B cell (primary cell): ENCODE results near the gene EEF1B2. TPM values are rescaled to one million over a fixed set of nuclear protein-coding genes. Genes with fewer than 3 reads are reported as not detected.

ENCODE experiments used
- ATAC-seq: fragments of 200-7000 bp; cut with Tn5 transposase; one replicate; pipeline ENCODE4 v1.10.0; 2021; ENCODE audit warnings: low read depth, mild to moderate bottlenecking, moderate number of reproducible peaks, moderate library complexity
- CTCF ChIA-PET: fragments of 350-600 bp; sonication (Branson Sonifier 250); formaldehyde crosslinking; loops from one replicate; lab custom pipeline; 2021; ENCODE audit warnings: antibody characterized with exemption, inconsistent platforms; lab: Charles Lee
- POLR2A ChIA-PET: fragments of 350-600 bp; sonication (Branson Sonifier 250); formaldehyde crosslinking; loops from one replicate; lab custom pipeline; 2021; ENCODE audit warnings: antibody characterized with exemption; lab: Charles Lee
- DNase-seq: peaks from one replicate; pipeline ENCODE4 v3.0.0; 2013
- H2AFZ ChIP-seq: 2 replicates; pipeline ENCODE4 v1.6.1; 2012; ENCODE audit warnings: mild to moderate bottlenecking, low read depth, low read length; ENCODE audit not compliant: insufficient read depth, poor library complexity, severe bottlenecking
- H3K27ac ChIP-seq, 2 donors: 1 replicate in 1 of 2; 2 replicates in 1 of 2; pipeline ENCODE4 v1.5.1; 2012 to 2013; ENCODE audit warnings: low read length in 2 of 2, mild to moderate bottlenecking in 2 of 2, moderate library complexity in 1 of 2
- H3K27me3 ChIP-seq, 4 experiments: fragments of 200-600 bp in 1 of 4; sonication (generic) in 1 of 4; replicated peaks in 1 of 4; 1 replicate in 2 of 4; 2 replicates in 2 of 4; pipeline versions ENCODE4 v1.6.1 to v1.7.0; 2013 to 2016; ENCODE audit warnings: low read length in 3 of 4, mild to moderate bottlenecking in 2 of 4, mixed read lengths in 1 of 4, moderate library complexity in 1 of 4; ENCODE audit not compliant: insufficient read depth in 4 of 4, control insufficient read depth in 3 of 4; ENCODE audit errors: control extremely low read depth in 1 of 4
- H3K36me3 ChIP-seq, 2 experiments: replicated peaks in 1 of 2; 1 replicate in 1 of 2; 2 replicates in 1 of 2; pipeline versions ENCODE4 v1.6.1 to v1.7.1; 2013; ENCODE audit warnings: low read length in 1 of 2; ENCODE audit not compliant: insufficient read depth in 2 of 2, control insufficient read depth in 1 of 2; ENCODE audit errors: control extremely low read depth in 1 of 2, extremely low read depth in 1 of 2
- H3K4me1 ChIP-seq, 2 donors: fragments of 200-600 bp in 1 of 2; sonication (generic) in 1 of 2; 1 replicate in 1 of 2; 2 replicates in 1 of 2; pipeline versions ENCODE4 v1.5.1 to v1.6.1; 2013 to 2017; ENCODE audit warnings: low read length in 2 of 2; ENCODE audit not compliant: control insufficient read depth in 2 of 2, insufficient read depth in 2 of 2
- H3K4me2 ChIP-seq: replicated peaks from 2 replicates; pipeline ENCODE3; 2012; ENCODE audit warnings: mild to moderate bottlenecking, low read depth, low read length; ENCODE audit not compliant: poor library complexity, severe bottlenecking
- H3K4me3 ChIP-seq, 5 experiments: fragments of 200-600 bp in 1 of 5; sonication (generic) in 1 of 5; 1 replicate in 3 of 5; 2 replicates in 2 of 5; pipeline versions ENCODE4 v1.5.1 to v1.7.0; 2011 to 2016; ENCODE audit warnings: low read length in 4 of 5, mild to moderate bottlenecking in 4 of 5, low read depth in 2 of 5, control low read depth in 1 of 5, moderate library complexity in 1 of 5; ENCODE audit not compliant: insufficient read depth in 1 of 5; ENCODE audit errors: control extremely low read depth in 1 of 5, extremely low read depth in 1 of 5
- H3K79me2 ChIP-seq: fragments of 200-600 bp; sonication (generic); one replicate; pipeline ENCODE4 v1.6.0; 2016; ENCODE audit warnings: low read length; ENCODE audit not compliant: control insufficient read depth, insufficient read depth
- H3K9ac ChIP-seq: fragments of 200-600 bp; sonication (generic); 2 replicates; pipeline ENCODE4 v1.6.1; 2017; ENCODE audit warnings: mild to moderate bottlenecking, low read length, moderate library complexity
- H3K9me3 ChIP-seq, 3 donors: one replicate each; pipeline versions ENCODE4 v1.6.1 to v1.7.1; 2013; ENCODE audit warnings: low read length in 2 of 3; ENCODE audit not compliant: control insufficient read depth in 2 of 3, insufficient read depth in 1 of 3; ENCODE audit errors: control extremely low read depth in 1 of 3
- H4K20me1 ChIP-seq: 2 replicates; pipeline ENCODE4 v1.6.0; 2012; ENCODE audit warnings: mild to moderate bottlenecking, low read length; ENCODE audit not compliant: insufficient read depth, control insufficient read depth, poor library complexity, severe bottlenecking
- H3K27ac Mint-ChIP-seq: one replicate; pipeline ENCODE4 v1.8.0; 2021; ENCODE audit warnings: mixed read lengths
- H3K27me3 Mint-ChIP-seq: one replicate; pipeline ENCODE4 v1.8.0; 2021; ENCODE audit warnings: mixed read lengths
- H3K4me1 Mint-ChIP-seq: one replicate; pipeline ENCODE4 v1.8.0; 2021; ENCODE audit warnings: mixed read lengths
- H3K4me3 Mint-ChIP-seq: one replicate; pipeline ENCODE4 v1.8.0; 2021; ENCODE audit warnings: mixed read lengths
- H3K9me3 Mint-ChIP-seq: one replicate; pipeline ENCODE4 v1.8.0; 2022; ENCODE audit warnings: mixed read lengths; ENCODE audit not compliant: insufficient read depth
- CTCF ChIP-seq: fragments of 200-600 bp; IDR thresholded peaks from one replicate; pipeline ENCODE4 v1.8.0; 2022; ENCODE audit warnings: antibody characterized with exemption, mild to moderate bottlenecking
- EZH2 ChIP-seq: IDR thresholded peaks from 2 replicates; pipeline ENCODE4 v1.6.1; 2012; ENCODE audit warnings: borderline replicate concordance, low read depth, mild to moderate bottlenecking, moderate library complexity, low read length; ENCODE audit not compliant: insufficient read depth, poor library complexity, severe bottlenecking
- whole genome bisulfite sequencing: methylation state at CpG from one replicate; pipeline ENCODE4 v1.1.5; 2013; ENCODE audit warnings: missing lambda C conversion rate; ENCODE audit not compliant: insufficient coverage; 5-methylcytosine and 5-hydroxymethylcytosine counted together
- intact Hi-C: fragments of 100-400 bp; cut with micrococcal nuclease; formaldehyde crosslinking; loops from one replicate; pipeline ENCODE4 v1.10.0; 2022
- polyA plus RNA-seq: library from polyadenylated mRNA; depleted of rRNA; stranded (reverse); fragments of >200 nt; gene quantifications from 2 replicates; pipeline ENCODE4 v1.2.3, GENCODE V29; 2012
- small RNA-seq: library from RNA; depleted of rRNA; stranded (forward); fragments of <200 nt; gene quantifications from one replicate; pipeline ENCODE3, GENCODE V24; 2012; ENCODE audit warnings: low replicate concordance, low read depth; ENCODE audit not compliant: insufficient read length
- total RNA-seq, 2 donors: library from RNA; stranded (reverse); fragments of 120-200 nt in 1 of 2; gene quantifications; 1 replicate in 1 of 2; 2 replicates in 1 of 2; pipeline versions ENCODE4 v1.2.3 to v1.2.4, GENCODE V29; 2013 to 2022

The EEF1B2 gene
- total and polyA plus RNA-seq, 2 donors (not counting 1 experiment from before 2014, with no cell fraction given), result 815 to 862 TPM

- CTCF ChIA-PET, result no interaction called here
- H3K27me3 Mint-ChIP-seq, result peaks cover 8% of the 10 kb centered on the region
- no peak overlapping the region for H2AFZ ChIP-seq
- H3K4me1 Mint-ChIP-seq, result no peaks in the 10 kb centered on the region
- H3K9me3 ChIP-seq, result no peaks in the 10 kb centered on the region
- H3K36me3 ChIP-seq, result no peaks in the 10 kb centered on the region
- intact Hi-C loops, result no loop called here
- H3K4me3 Mint-ChIP-seq, result no peak overlapping the region
- peaks cover 0 to 4% (median 0%) of the 10 kb centered on the region in 4 experiments for H3K27me3 ChIP-seq
- H4K20me1 ChIP-seq, result no peaks in the 10 kb centered on the region
- H3K4me3 ChIP-seq, result no peak overlapping the region
- H3K27ac ChIP-seq, result no peak overlapping the region
- no peak overlapping the region for H3K9ac ChIP-seq
- TF ChIP-seq EZH2, result no peak
- TF ChIP-seq CTCF, result no peak
- no peaks in the 10 kb centered on the region for H3K79me2 ChIP-seq
- H3K27ac Mint-ChIP-seq, result no peak overlapping the region
- POLR2A ChIA-PET, result no interaction called here
- H3K4me2 ChIP-seq, result no peak overlapping the region
- H3K9me3 Mint-ChIP-seq, result no peaks in the 10 kb centered on the region
- H3K4me1 ChIP-seq, result no peaks in the 10 kb centered on the region
- WGBS, result 96% methylated on average over 4 of the region's 7 CpGs
- DNase-seq (no peak), ATAC-seq (no peak)
Measured at GRCh38 chr2:206208900-206209299, 49.2 kb downstream of the EEF1B2 start.

- Histone ChIP-seq H3K79me2 (no peaks in the 10 kb centered on the region), H2AFZ (no peak overlapping the region), H3K4me1 (no peaks in the 10 kb centered on the region), H4K20me1 (no peaks in the 10 kb centered on the region), H3K9ac (no peak overlapping the region), H3K4me2 (no peak overlapping the region), H3K4me3 (no peak overlapping the region), H3K36me3 (no peaks in the 10 kb centered on the region), H3K27ac (no peak overlapping the region), H3K27me3 (peaks cover 0 to 4% (median 2%) of the 10 kb centered on the region in 4 experiments), H3K9me3 (no peaks in the 10 kb centered on the region)
- ChIA-PET POLR2A (no interaction called here), CTCF (no interaction called here)
- Mint-ChIP-seq H3K4me1 (no peaks in the 10 kb centered on the region), H3K27me3 (peaks cover 16% of the 10 kb centered on the region), H3K27ac (no peak overlapping the region), H3K9me3 (no peaks in the 10 kb centered on the region), H3K4me3 (no peak overlapping the region)
- intact Hi-C loops, result no loop called here
- WGBS, result no CpG with 5 or more reads among the region's 2 CpGs
- TF ChIP-seq CTCF (no peak), EZH2 (no peak)
- DNase-seq (no peak), ATAC-seq (no peak)
Measured at GRCh38 chr2:206211657-206212255, 52.1 kb downstream of the EEF1B2 start.

Small RNA genes within 50 kb of the gene (small RNA-seq; reads per million reads assigned to genes)
- gene RF00134 (not detected), gene RF02271 (not detected), gene SNORA41 (not detected), gene SNORD51 (0.95 reads per million)

Other genes with a start within 250 kb of the EEF1B2 start
- gene INO80D, start 73.7 kb upstream of the EEF1B2 start, total RNA-seq, result 61.2 and 69.1 TPM in 2 replicates
- 6.3 and 8.0 TPM in 2 replicates for gene INO80D, start 73.7 kb upstream of the EEF1B2 start, polyA plus RNA-seq
- gene NDUFS1, start 451 bp upstream of the EEF1B2 start, total RNA-seq, result 42.4 and 46.3 TPM in 2 replicates
- 12.3 and 23.7 TPM in 2 replicates for gene NDUFS1, start 451 bp upstream of the EEF1B2 start, polyA plus RNA-seq
- gene ZDBF2, start 114.8 kb downstream of the EEF1B2 start, total RNA-seq, result 16.5 and 18.7 TPM in 2 replicates
- 1.8 and 3.7 TPM in 2 replicates for gene ZDBF2, start 114.8 kb downstream of the EEF1B2 start, polyA plus RNA-seq